Uterus (tissue), 2 donors: ENCODE measurements around the gene SMC1A.

Source experiments
- CTCF ChIP-seq, 4 experiments: fragments of 200-600 bp in 2 of 4; fragments of 450-650 bp in 2 of 4; sonication (generic) in 2 of 4; IDR thresholded peaks; one replicate each; pipeline ENCODE4 v1.5.1; 2016 to 2019; ENCODE audit warnings: antibody characterized with exemption in 4 of 4, mild to moderate bottlenecking in 2 of 4, moderate library complexity in 1 of 4
- POLR2A ChIP-seq, 2 donors: fragments of 450-650 bp; IDR thresholded peaks; one replicate each; pipeline ENCODE4 v1.6.1; 2016; ENCODE audit warnings: antibody characterized with exemption in 2 of 2, mild to moderate bottlenecking in 1 of 2, moderate library complexity in 1 of 2

GRCh38 chrX:53438174-53438831 is 15.8 kb upstream of the SMC1A start:
- TF ChIP-seq CTCF (IDR thresholded peaks at IDR 0.05) (no peak), POLR2A (IDR thresholded peaks at IDR 0.05) (no peak)
